Measurements from ENCODE around the gene TTC7B. TPM values are rescaled to one million over a fixed set of nuclear protein-coding genes. Genes with fewer than 3 reads are reported as not detected.

The TTC7B gene
- total and polyA plus RNA-seq, 2 experiments from 2014 or later: 68.1 to 75.8 TPM

DNA sequence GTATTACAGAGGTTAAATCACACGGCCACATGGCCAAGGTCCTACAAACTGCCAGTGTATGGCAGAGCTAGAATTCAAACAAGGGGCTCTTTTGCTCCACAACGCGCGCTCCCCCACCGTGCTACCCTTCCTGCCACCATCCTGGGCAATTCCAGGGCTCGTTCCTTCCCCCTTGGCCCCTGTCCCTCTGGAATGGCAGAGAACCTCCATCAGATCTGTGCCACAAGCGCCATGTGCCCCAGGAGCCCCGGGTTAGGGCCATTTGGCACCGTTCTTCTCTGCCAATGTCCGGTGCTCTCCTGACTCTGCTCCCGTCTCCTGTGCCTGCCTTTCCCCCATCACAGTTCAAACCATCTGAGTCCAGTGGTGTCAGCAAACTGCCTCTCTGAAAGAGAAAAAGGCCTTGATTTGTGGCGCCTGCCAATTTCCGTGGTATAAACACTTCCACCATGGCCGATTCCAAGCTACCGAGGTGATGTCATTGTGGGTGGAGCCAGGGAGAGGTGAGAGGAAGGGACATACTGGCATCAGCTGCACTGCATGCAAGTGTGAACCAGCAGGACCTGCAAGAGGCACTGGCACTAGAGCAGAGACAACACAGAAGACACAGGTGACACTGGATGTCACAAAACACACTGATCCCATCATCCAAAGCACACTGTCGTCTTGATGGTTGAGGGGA lies 256.3 kb downstream of the TTC7B start:
- no peak overlapping the region for H3K4me3 ChIP-seq
- H3K4me1 ChIP-seq (ENCODE audit: low read depth): peaks cover 13% of the 10 kb centered on the region
- H3K9me3 ChIP-seq (ENCODE audit: low read depth): no peaks in the 10 kb centered on the region
- H3K27me3 ChIP-seq: no peaks in the 10 kb centered on the region
- no peaks in the 10 kb centered on the region for H3K36me3 ChIP-seq
- TF ChIP-seq, protein P1, sequence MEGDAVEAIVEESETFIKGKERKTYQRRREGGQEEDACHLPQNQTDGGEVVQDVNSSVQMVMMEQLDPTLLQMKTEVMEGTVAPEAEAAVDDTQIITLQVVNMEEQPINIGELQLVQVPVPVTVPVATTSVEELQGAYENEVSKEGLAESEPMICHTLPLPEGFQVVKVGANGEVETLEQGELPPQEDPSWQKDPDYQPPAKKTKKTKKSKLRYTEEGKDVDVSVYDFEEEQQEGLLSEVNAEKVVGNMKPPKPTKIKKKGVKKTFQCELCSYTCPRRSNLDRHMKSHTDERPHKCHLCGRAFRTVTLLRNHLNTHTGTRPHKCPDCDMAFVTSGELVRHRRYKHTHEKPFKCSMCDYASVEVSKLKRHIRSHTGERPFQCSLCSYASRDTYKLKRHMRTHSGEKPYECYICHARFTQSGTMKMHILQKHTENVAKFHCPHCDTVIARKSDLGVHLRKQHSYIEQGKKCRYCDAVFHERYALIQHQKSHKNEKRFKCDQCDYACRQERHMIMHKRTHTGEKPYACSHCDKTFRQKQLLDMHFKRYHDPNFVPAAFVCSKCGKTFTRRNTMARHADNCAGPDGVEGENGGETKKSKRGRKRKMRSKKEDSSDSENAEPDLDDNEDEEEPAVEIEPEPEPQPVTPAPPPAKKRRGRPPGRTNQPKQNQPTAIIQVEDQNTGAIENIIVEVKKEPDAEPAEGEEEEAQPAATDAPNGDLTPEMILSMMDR (IDR thresholded peaks at IDR 0.05; ENCODE audit: low read depth, low read length): no peak
- H3K27ac ChIP-seq: no peak overlapping the region
- no peak for DNase-seq (ENCODE audit: low read depth in 1 of 2, low spot score in 1 of 2)

DNA sequence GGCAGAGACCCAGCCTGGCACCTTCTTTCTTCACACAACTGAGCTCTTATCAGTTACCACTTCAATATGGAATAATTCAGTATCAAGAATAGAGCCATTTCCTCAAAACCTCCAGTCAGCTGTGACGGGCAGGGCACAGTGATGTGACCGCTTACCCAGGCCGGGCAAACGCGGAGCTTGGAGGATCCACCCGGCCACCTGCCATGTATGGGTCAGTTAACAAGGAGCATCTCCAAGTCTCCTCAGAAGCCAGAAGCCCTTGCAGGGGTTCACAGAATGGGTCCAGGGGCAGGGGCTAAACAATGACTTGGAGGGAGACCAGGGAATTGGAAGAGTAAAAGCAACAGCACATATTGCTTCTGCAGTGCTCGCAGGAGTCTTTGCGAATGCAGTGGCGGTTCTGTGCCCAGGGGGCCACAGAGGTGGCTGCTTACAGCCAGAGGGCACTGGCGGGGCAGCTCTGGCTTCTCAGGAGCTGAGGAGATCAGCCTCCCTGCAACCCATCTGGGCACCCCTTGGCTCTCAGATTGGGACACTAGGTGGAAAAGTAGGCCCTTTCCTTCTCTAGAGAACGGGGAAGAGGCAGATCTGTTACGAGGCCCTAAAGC lies 257.1 kb downstream of the TTC7B start:
- Histone ChIP-seq H3K27ac (no peak overlapping the region), H3K4me1 (ENCODE audit: low read depth) (peaks cover 13% of the 10 kb centered on the region), H3K27me3 (no peaks in the 10 kb centered on the region), H3K4me3 (no peak overlapping the region), H3K9me3 (ENCODE audit: low read depth) (no peaks in the 10 kb centered on the region), H3K36me3 (no peaks in the 10 kb centered on the region)
- TF ChIP-seq, protein P1 (IDR thresholded peaks at IDR 0.05; ENCODE audit: low read depth, low read length): no peak
- no peak for DNase-seq (ENCODE audit: low read depth in 1 of 2, low spot score in 1 of 2)

DNA sequence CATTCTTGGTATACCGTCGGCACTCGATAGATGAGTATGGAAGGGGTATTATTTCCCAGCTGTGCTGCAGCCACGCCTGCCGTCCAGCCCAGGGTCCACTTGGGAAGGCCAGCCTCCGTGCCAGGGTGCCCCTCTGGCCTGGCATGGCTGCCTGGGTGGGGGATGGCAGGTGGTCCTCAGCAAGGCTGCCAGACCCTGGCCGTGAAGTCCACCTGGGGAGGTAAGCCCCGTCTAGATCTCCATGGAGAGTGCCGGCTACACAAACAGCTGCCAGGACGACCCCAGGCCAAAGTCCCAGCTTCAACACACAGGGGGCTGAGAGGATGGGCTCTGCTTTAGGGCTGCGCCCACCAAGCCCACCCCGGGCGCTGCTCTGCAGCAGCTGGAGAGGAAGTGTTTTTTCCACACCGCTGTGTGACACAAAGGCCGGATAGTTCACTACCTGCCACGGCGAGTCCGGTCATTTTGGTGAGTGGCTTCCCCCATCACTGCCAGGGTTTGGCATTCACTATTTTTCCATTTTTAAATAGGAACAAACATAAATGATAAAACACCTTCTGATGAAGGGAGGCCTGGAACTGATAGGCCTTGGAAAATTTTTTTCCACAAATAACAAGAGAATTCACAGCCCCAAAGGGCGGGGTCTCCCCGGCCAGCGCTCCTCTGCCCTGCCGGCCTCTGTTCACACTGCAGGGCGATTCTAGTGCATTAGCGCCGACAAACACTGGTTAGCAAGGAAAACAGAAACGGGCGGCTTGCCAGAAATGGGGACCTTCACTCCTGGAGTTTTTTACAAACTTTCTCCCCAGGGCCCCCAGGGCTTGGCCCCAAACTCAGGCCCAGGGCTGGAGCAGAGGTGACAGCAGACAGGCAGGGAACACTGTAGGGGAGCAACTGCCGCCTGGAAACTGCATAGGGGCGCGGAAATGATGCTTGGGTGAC lies 257.9 kb downstream of the TTC7B start:
- H3K4me1 ChIP-seq (ENCODE audit: low read depth): peaks cover 13% of the 10 kb centered on the region
- TF ChIP-seq, protein P1 (IDR thresholded peaks at IDR 0.05; ENCODE audit: low read depth, low read length): no peak
- H3K4me3 ChIP-seq: no peak overlapping the region
- H3K9me3 ChIP-seq (ENCODE audit: low read depth): no peaks in the 10 kb centered on the region
- H3K36me3 ChIP-seq: no peaks in the 10 kb centered on the region
- H3K27ac ChIP-seq: no peak overlapping the region
- DNase-seq (ENCODE audit: low read depth in 1 of 2, low spot score in 1 of 2): no peak
- no peaks in the 10 kb centered on the region for H3K27me3 ChIP-seq

DNA sequence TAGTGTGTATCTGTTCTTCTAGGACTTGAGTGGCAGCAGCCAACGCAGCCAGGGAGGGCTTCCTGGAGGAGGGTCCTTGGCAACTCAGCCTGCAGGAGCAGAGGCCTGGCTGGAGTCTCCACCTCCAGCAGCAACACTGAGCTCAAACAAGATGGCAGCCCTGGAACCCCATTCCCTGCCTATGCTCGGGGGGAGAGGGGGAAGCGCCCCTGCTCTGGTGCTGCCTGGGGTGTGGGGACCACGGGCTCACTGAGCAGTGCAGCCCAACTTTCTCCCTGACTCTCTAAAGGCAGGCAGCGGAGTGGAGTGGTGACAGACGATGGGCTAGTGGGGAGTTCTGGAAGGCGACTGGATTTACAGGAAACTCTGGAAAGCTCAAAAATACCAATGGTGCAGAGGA lies 258.7 kb downstream of the TTC7B start:
- H3K36me3 ChIP-seq: no peaks in the 10 kb centered on the region
- H3K27me3 ChIP-seq: no peaks in the 10 kb centered on the region
- H3K27ac ChIP-seq: no peak overlapping the region
- no peak for DNase-seq (ENCODE audit: low read depth in 1 of 2, low spot score in 1 of 2)
- no peak overlapping the region for H3K4me3 ChIP-seq
- TF ChIP-seq, protein P1 (IDR thresholded peaks at IDR 0.05; ENCODE audit: low read depth, low read length): no peak
- H3K9me3 ChIP-seq (ENCODE audit: low read depth): no peaks in the 10 kb centered on the region
- peaks cover 13% of the 10 kb centered on the region for H3K4me1 ChIP-seq (ENCODE audit: low read depth)

DNA sequence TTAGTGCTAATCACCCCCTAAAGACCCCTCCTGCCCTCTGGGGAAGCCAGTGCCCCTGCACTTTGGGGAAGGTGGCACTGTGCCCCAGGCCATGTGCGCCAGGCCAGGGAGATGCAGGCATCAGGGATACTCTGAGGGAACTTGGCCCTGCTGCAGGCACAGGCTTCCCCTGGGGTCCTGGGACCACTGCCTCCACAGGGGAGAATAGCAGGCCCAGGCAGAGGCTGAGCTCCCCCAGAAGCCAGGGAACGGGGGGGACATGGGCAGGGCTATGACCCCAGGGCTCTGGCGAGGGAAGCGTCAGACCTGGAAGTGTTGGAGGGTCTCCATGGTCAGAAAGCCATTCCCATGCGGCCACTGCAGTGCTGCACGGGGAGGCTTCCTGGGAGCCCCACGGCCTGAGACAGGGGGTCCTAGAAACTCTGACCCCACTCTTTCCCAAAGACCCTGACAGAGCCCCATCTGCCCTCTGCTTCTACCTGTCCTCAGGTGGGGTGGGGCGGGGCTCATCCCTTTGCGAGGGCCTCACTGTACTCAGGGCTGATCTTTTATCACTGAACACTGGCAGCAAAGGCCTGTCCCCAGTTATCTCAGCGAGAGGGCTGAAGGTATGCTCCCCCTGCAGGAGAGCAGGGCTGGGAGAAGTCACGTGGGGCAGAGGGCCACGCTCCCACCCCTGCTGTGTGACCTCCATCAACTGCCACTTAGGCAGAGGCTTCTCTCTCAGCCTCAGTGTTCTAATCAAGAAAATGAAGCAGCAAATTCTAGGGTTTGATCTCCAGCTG lies 259.4 kb downstream of the TTC7B start:
- Histone ChIP-seq H3K4me3 (no peak overlapping the region), H3K9me3 (ENCODE audit: low read depth) (no peaks in the 10 kb centered on the region), H3K27me3 (no peaks in the 10 kb centered on the region), H3K4me1 (ENCODE audit: low read depth) (peaks cover 13% of the 10 kb centered on the region), H3K36me3 (no peaks in the 10 kb centered on the region), H3K27ac (peak overlapping the region; percentile 2)
- TF ChIP-seq, protein P1 (IDR thresholded peaks at IDR 0.05; ENCODE audit: low read depth, low read length): no peak
- DNase-seq (ENCODE audit: low read depth in 1 of 2, low spot score in 1 of 2): no peak

Measured in cardiac muscle cell (in vitro differentiated cells and primary cell).